CD4-positive, alpha-beta T cell (primary cell): ENCODE data around the gene ARIH1. TPM values are rescaled to one million over a fixed set of nuclear protein-coding genes. Genes with fewer than 3 reads are reported as not detected.

Experiments used
- ATAC-seq: fragments of 200-7000 bp; cut with Tn5 transposase; one replicate; pipeline ENCODE4 v1.10.0; 2022; ENCODE audit warnings: mild to moderate bottlenecking; ENCODE audit not compliant: poor library complexity
- CTCF ChIA-PET: fragments of 350-600 bp; sonication (Branson Sonifier 250); formaldehyde crosslinking; loops from one replicate; lab custom pipeline; 2021; ENCODE audit warnings: antibody characterized with exemption, inconsistent platforms; lab: Charles Lee
- POLR2A ChIA-PET: fragments of 350-600 bp; sonication (Branson Sonifier 250); formaldehyde crosslinking; loops from one replicate; lab custom pipeline; 2021; ENCODE audit warnings: antibody characterized with exemption, inconsistent platforms; lab: Charles Lee
- DNase-seq, 14 experiments: peaks; one replicate each; pipeline ENCODE4 v3.0.0-alpha.2; 2013 to 2020; ENCODE audit warnings: mixed read lengths in 2 of 14
- H3K27ac ChIP-seq, 2 donors: one replicate each; pipeline versions ENCODE4 v1.5.1 to v1.7.0; 2013; ENCODE audit warnings: low read length in 2 of 2, low read depth in 1 of 2, mild to moderate bottlenecking in 1 of 2
- H3K27me3 ChIP-seq, 2 experiments: 1 replicate in 1 of 2; 2 replicates in 1 of 2; pipeline versions ENCODE4 v1.6.1 to v1.7.0; 2013; ENCODE audit warnings: low read length in 2 of 2, control low read depth in 1 of 2, mild to moderate bottlenecking in 1 of 2, moderate library complexity in 1 of 2; ENCODE audit not compliant: insufficient read depth in 2 of 2, control insufficient read depth in 1 of 2
- H3K36me3 ChIP-seq: one replicate; pipeline ENCODE4 v1.6.1; 2013; ENCODE audit warnings: low read length, control low read depth; ENCODE audit not compliant: insufficient read depth
- H3K4me1 ChIP-seq: one replicate; pipeline ENCODE4 v1.6.1; 2013; ENCODE audit warnings: low read length, control low read depth; ENCODE audit not compliant: insufficient read depth
- H3K4me3 ChIP-seq: one replicate; pipeline ENCODE4 v1.5.1; 2013; ENCODE audit warnings: mild to moderate bottlenecking, low read length, moderate library complexity
- H3K9me3 ChIP-seq, 2 experiments: 1 replicate in 1 of 2; 2 replicates in 1 of 2; pipeline versions ENCODE4 v1.6.1 to v1.7.0; 2013; ENCODE audit warnings: low read length in 2 of 2, mild to moderate bottlenecking in 2 of 2, control low read depth in 1 of 2, moderate library complexity in 1 of 2; ENCODE audit not compliant: control insufficient read depth in 1 of 2, insufficient read depth in 1 of 2
- H3K27ac Mint-ChIP-seq: one replicate; pipeline ENCODE4 v1.8.0; 2020; ENCODE audit warnings: mixed read lengths
- H3K27me3 Mint-ChIP-seq: one replicate; pipeline ENCODE4 v1.8.0; 2021; ENCODE audit warnings: mixed read lengths
- H3K36me3 Mint-ChIP-seq: one replicate; pipeline ENCODE4 v1.8.0; 2021; ENCODE audit warnings: low read depth, mixed read lengths
- H3K4me1 Mint-ChIP-seq: one replicate; pipeline ENCODE4 v1.8.0; 2021; ENCODE audit warnings: low read depth, mixed read lengths
- H3K4me3 Mint-ChIP-seq: one replicate; pipeline ENCODE4 v1.8.0; 2020; ENCODE audit warnings: mild to moderate bottlenecking, mixed read lengths
- H3K9me3 Mint-ChIP-seq: one replicate; pipeline ENCODE4 v1.8.0; 2020; ENCODE audit warnings: mixed read lengths
- intact Hi-C, 2 experiments: fragments of 100-400 bp; cut with DNase I in 1 of 2; cut with micrococcal nuclease in 1 of 2; formaldehyde crosslinking; loops; one replicate each; pipeline versions ENCODE4 v1.15.1 to v1.9.0; 2023 to 2025; cut with DNase I, micrococcal nuclease
- total RNA-seq, 174 experiments: library from RNA in 2 of 174; stranded (reverse) in 2 of 174; gene quantifications; one replicate each; pipeline ENCODE4 v1.2.3 and lab custom pipeline; 2021 to 2026
- TF ChIP-seq, protein P1 (sequence below): fragments of 200-600 bp; IDR thresholded peaks from one replicate; pipeline ENCODE4 v1.8.0; 2022; ENCODE audit warnings: antibody characterized with exemption, mild to moderate bottlenecking

ARIH1 gene
- total RNA-seq, 2 experiments from 2014 or later, result 281 to 283 TPM

DNA sequence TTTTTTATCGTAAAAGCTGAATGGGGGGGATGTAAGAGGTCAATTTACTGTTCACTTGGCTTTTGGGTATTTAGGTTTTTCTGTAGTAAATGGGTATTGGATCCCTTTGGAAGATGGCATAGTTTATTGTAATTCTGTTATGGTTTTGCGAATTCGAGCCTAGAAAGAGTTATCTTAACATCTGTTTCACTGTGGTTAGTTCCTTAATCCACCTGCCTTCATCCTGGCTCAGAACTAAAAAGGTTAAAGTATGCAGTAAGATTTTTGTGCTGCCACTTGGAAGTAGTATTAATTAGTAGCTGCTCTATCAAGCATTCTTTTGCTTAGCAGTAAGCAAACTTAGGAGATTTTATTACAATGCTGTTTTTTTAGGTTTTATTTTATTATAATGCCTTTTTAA lies 62.4 kb downstream of the ARIH1 start:
- Mint-ChIP-seq H3K4me1 (peaks cover 89% of the 10 kb centered on the region), H3K9me3 (peaks cover 7% of the 10 kb centered on the region), H3K27me3 (no peaks in the 10 kb centered on the region), H3K36me3 (peaks cover 33% of the 10 kb centered on the region), H3K27ac (no peak overlapping the region), H3K4me3 (no peak overlapping the region)
- DNase-seq (no peak), ATAC-seq (no peak)
- no peaks in the 10 kb centered on the region for H3K27me3 ChIP-seq
- H3K36me3 ChIP-seq, result no peaks in the 10 kb centered on the region
- TF ChIP-seq, protein P1, sequence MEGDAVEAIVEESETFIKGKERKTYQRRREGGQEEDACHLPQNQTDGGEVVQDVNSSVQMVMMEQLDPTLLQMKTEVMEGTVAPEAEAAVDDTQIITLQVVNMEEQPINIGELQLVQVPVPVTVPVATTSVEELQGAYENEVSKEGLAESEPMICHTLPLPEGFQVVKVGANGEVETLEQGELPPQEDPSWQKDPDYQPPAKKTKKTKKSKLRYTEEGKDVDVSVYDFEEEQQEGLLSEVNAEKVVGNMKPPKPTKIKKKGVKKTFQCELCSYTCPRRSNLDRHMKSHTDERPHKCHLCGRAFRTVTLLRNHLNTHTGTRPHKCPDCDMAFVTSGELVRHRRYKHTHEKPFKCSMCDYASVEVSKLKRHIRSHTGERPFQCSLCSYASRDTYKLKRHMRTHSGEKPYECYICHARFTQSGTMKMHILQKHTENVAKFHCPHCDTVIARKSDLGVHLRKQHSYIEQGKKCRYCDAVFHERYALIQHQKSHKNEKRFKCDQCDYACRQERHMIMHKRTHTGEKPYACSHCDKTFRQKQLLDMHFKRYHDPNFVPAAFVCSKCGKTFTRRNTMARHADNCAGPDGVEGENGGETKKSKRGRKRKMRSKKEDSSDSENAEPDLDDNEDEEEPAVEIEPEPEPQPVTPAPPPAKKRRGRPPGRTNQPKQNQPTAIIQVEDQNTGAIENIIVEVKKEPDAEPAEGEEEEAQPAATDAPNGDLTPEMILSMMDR, result no peak
- H3K9me3 ChIP-seq, result peaks cover 0 to 6% of the 10 kb centered on the region in 2 experiments
- H3K4me3 ChIP-seq, result no peak overlapping the region
- ChIA-PET CTCF (interaction anchor here (0.7 kb wide), 1 partner anchor 15 kb away, joined by 3 read pairs; no protein-coding TSS in a partner anchor), POLR2A (no interaction called here)
- intact Hi-C loops, result loop anchor here (10.0 kb wide), 2 partner anchors 162 to 342 kb away; partner anchors contain the start of genes GRAMD2A (in 1 of the 2) and HEXA (in 1 of the 2)
- peaks cover 19% of the 10 kb centered on the region for H3K4me1 ChIP-seq
- H3K27ac ChIP-seq, result no peak overlapping the region

DNA sequence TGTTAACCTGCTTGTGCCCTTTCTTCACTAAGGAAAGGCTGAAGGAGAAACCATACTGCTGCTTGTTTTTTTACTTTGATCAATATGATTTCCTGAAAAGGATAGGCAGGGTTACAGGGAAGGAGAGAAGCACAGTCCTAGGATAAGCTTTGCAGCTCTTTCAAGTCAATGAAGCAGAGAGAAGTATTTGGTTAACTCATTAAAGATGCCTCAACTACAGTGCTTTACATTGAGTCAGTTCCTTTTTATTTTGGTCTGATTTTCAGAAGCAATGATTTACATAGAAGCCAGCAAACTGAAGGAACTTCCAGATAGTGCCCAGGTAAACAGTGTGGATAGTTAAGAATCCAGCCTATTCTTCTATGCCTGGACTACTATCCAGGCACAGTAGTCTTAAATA lies 64.8 kb downstream of the ARIH1 start:
- Histone ChIP-seq H3K4me1 (peaks cover 12% of the 10 kb centered on the region), H3K9me3 (peaks cover 0 to 6% of the 10 kb centered on the region in 2 experiments), H3K27me3 (no peaks in the 10 kb centered on the region), H3K4me3 (no peak overlapping the region), H3K36me3 (no peaks in the 10 kb centered on the region), H3K27ac (no peak overlapping the region)
- H3K4me3 Mint-ChIP-seq, result no peak overlapping the region
- TF ChIP-seq, protein P1, result no peak
- H3K27me3 Mint-ChIP-seq, result no peaks in the 10 kb centered on the region
- CTCF ChIA-PET, result no interaction called here
- POLR2A ChIA-PET, result no interaction called here
- intact Hi-C loops, result loop anchor here (10.0 kb wide), 2 partner anchors 164 to 344 kb away; partner anchors contain the start of genes GRAMD2A (in 1 of the 2) and HEXA (in 1 of the 2)
- no peak overlapping the region for H3K27ac Mint-ChIP-seq
- H3K36me3 Mint-ChIP-seq, result peaks cover 46% of the 10 kb centered on the region
- ATAC-seq (no peak), DNase-seq (no peak)
- peaks cover 7% of the 10 kb centered on the region for H3K9me3 Mint-ChIP-seq
- peaks cover 77% of the 10 kb centered on the region for H3K4me1 Mint-ChIP-seq

DNA sequence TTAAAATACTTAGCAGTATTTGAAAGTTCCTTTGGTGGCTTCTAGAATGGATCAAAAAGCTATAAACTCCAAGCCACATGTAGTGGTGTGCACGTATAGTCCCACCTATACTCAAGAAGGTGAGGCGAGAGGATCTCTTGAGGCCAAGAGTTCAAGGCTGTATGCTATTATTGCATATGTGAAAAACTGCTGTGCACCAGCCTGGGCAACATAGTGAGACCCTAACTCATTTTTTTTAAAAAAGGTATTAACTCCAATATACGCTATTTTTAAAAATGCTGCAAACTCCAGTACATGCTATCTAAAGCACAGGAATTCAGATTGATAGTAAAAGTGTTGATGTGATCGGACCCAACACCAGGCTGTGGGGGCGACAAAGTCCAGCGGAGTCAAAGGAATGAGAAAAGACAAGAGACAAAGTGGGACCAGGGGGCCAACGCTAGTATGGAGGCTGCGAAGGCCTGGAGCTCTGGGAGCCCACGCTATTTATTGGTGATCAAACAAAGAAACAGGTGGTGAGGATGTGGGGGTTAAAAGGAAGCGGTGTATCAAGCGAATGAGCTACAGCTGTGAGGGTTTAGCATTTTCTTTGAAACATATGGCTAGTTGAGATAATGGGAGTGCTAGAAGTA lies 66.6 kb downstream of the ARIH1 start:
- no peak overlapping the region for H3K4me3 Mint-ChIP-seq
- H3K4me3 ChIP-seq, result no peak overlapping the region
- no peaks in the 10 kb centered on the region for H3K27me3 Mint-ChIP-seq
- peaks cover 59% of the 10 kb centered on the region for H3K36me3 Mint-ChIP-seq
- TF ChIP-seq, protein P1, result no peak
- DNase-seq (no peak), ATAC-seq (no peak)
- H3K36me3 ChIP-seq, result peaks cover 16% of the 10 kb centered on the region
- POLR2A ChIA-PET, result interaction anchor here (0.7 kb wide), 1 partner anchor 1199 kb away, joined by 3 read pairs; no protein-coding TSS in a partner anchor
- no peaks in the 10 kb centered on the region for H3K27me3 ChIP-seq
- H3K4me1 ChIP-seq, result peaks cover 4% of the 10 kb centered on the region
- intact Hi-C loops, result no loop called here
- H3K27ac Mint-ChIP-seq, result no peak overlapping the region
- CTCF ChIA-PET, result no interaction called here
- no peak overlapping the region for H3K27ac ChIP-seq
- H3K9me3 Mint-ChIP-seq, result peaks cover 7% of the 10 kb centered on the region
- peaks cover 69% of the 10 kb centered on the region for H3K4me1 Mint-ChIP-seq
- peaks cover 0 to 6% of the 10 kb centered on the region in 2 experiments for H3K9me3 ChIP-seq
